Measurements from ENCODE around the gene NOBOX.
A peak's percentile ranks its signal among the peaks of the same experiment; 100 is the strongest.
"Not testable (repeated sequence)": the region's sequence is repeated elsewhere in the genome, so short reads cannot be mapped to it uniquely, and the experiment has no call there.

Gene NOBOX

GRCh38 chr7:144403649-144404061 is at the start of gene NOBOX:
NOBOX (minus strand) TSS chr7:144403693.
- DNase-seq (ENCODE audit: low spot score): no peak

- no peak for DNase-seq (ENCODE audit: low spot score)
These were observed 48.6 kb upstream of the NOBOX start for GRCh38 chr7:144452064-144452463.

GRCh38 chr7:144445590-144445989 is 42.1 kb upstream of the NOBOX start:
- DNase-seq (ENCODE audit: low spot score): no peak

GRCh38 chr7:144439717-144440205 is 36.3 kb upstream of the NOBOX start:
- no peak for DNase-seq (ENCODE audit: low spot score)

GRCh38 chr7:144438759-144439158 is 35.3 kb upstream of the NOBOX start:
- DNase-seq (ENCODE audit: low spot score): no peak

- peak; percentile 42 for DNase-seq (ENCODE audit: low spot score)
These were observed 34.1 kb upstream of the NOBOX start for GRCh38 chr7:144437370-144438191.

- DNase-seq (ENCODE audit: low spot score): no peak
These were observed 33.0 kb upstream of the NOBOX start for GRCh38 chr7:144436500-144436899.

- no peak for DNase-seq (ENCODE audit: low spot score)
These were observed 24.9 kb upstream of the NOBOX start for GRCh38 chr7:144428431-144428830.

GRCh38 chr7:144427539-144427938 is 24.0 kb upstream of the NOBOX start:
- DNase-seq (ENCODE audit: low spot score): not testable (repeated sequence)

GRCh38 chr7:144418931-144419330 is 15.4 kb upstream of the NOBOX start:
- DNase-seq (ENCODE audit: low spot score): not testable (repeated sequence)

GRCh38 chr7:144416341-144416740 is 12.8 kb upstream of the NOBOX start:
- no peak for DNase-seq (ENCODE audit: low spot score)

- no peak for DNase-seq (ENCODE audit: low spot score)
These were observed 12.4 kb upstream of the NOBOX start for GRCh38 chr7:144415858-144416257.

GRCh38 chr7:144414815-144415214 is 11.3 kb upstream of the NOBOX start:
- DNase-seq (ENCODE audit: low spot score): no peak

- no peak for DNase-seq (ENCODE audit: low spot score)
These were observed 6.9 kb upstream of the NOBOX start for GRCh38 chr7:144410441-144410840.

- no peak for DNase-seq (ENCODE audit: low spot score)
These were observed 4.6 kb upstream of the NOBOX start for GRCh38 chr7:144408121-144408520.

GRCh38 chr7:144407266-144407931 is 3.9 kb upstream of the NOBOX start:
- DNase-seq (ENCODE audit: low spot score): no peak

- no peak for DNase-seq (ENCODE audit: low spot score)
These were observed 1.5 kb upstream of the NOBOX start for GRCh38 chr7:144404946-144405345.

GRCh38 chr7:144403102-144403501 is 391 bp downstream of the NOBOX start:
- no peak for DNase-seq (ENCODE audit: low spot score)

GRCh38 chr7:144401490-144401889 is 2.0 kb downstream of the NOBOX start:
- DNase-seq (ENCODE audit: low spot score): no peak

GRCh38 chr7:144399946-144400345 is 3.5 kb downstream of the NOBOX start:
- no peak for DNase-seq (ENCODE audit: low spot score)

- DNase-seq (ENCODE audit: low spot score): no peak
These were observed 4.6 kb downstream of the NOBOX start for GRCh38 chr7:144398911-144399310.

- DNase-seq (ENCODE audit: low spot score): no peak
These were observed 5.2 kb downstream of the NOBOX start for GRCh38 chr7:144398291-144398690.

GRCh38 chr7:144397086-144397485 is 6.4 kb downstream of the NOBOX start:
- no peak for DNase-seq (ENCODE audit: low spot score)

All from CD4-positive, alpha-beta T cell treated with Interleukin-2 at 100 ng/mL for 4 hours (primary cell).